ENCODE measurements around the gene NAA20.

The NAA20 gene

GRCh38 chr20:20052074-20052970 is 35.2 kb downstream of the NAA20 start, which contains the start of the genes CFAP61 and CRNKL1:
Gene CFAP61 (plus strand): TSS chr20:20052532. CDS start chr20:20056654, 4,122 bp downstream.
Gene CRNKL1 (minus strand): TSS chr20:20052466. CDS start chr20:20052342, 124 bp downstream.
- DNase-seq = peak; percentile 95 to 99 (median 98)
- intact Hi-C loops (cut with DNase I) = no loop called here

DNA sequence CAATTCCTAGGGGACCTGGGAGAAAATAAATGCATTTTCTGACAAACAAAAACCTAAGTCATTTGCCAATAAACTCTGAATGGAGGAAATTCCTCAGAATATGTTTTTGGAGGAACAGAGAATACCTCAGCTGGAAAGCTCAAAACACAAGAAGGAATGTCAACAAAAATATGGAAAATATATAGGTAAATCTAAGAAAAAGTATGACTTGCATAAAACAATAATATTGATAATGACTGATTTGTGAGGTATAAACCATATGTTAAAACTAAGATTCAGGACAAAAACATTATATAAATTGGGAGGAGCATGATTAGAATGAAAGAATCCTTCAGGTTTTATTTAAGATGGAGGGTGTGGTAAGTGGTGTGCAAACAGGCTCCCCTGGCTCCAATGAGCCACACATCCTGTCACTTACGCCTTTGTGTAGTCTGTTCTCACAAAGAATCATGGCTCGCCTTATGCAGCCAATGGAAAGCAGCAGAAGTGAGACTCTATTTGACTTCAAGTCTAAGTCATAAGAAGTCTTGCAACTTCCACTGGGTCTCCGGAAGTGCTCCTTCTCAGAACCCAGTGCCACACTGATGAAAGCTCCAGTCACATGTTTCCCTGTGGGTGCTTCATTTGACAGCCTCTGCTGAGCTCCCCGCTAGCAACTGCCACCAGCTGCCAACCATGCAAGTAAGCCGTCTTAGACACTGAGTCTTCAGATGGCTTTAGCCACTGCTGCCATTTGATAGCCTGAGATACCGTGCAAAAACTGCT is 43.3 kb downstream of the NAA20 start:
- no peak for DNase-seq
- intact Hi-C loops (cut with DNase I) = no loop called here

- intact Hi-C loops (cut with DNase I) = no loop called here
- DNase-seq = no peak
These were observed 47.0 kb downstream of the NAA20 start for GRCh38 chr20:20063941-20064702.

- intact Hi-C loops (cut with DNase I) = no loop called here
- DNase-seq = no peak
These were observed 48.2 kb downstream of the NAA20 start for GRCh38 chr20:20065361-20065760.

DNA sequence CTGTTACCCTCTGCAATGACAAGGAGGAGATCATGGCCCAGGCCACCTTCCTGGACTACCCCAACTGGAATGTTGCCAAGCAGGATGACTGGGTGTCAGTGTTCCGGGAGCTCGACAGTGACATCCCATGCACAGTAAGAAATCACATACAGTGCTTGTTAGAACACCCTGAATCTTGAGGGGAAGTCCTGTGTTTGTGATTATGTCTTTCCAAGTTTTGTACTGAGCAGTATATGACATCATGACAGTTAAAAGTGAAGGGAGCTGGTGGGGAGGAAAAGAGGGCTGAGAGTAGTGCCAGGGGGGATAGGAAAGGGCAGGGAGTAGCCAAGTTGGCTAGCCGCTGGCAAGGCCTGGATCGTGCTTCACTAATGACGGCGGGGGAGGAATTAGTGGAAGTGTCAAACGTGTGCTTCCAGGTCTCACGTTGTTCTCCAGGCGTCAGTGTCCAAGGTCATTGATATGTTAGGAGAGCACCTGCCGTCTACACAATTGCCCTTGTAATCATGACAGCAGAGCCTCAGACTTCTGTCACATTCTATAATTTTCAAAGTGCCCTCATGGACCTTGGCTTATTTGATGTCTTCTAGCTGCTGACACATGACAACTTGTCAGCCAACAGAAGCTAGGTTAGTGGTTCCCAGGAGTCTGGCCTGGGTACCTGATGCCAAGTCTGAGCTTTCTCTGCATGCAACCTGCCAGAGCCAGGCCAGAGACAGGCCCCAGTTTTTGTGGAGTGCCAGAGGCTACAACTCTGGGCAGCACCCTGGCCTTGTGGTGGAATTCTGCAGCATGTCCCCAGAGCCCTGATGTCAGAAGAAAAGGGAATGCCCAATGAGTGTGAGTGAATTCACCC is 53.9 kb downstream of the NAA20 start:
- DNase-seq = no peak
- intact Hi-C loops (cut with DNase I) = no loop called here

DNA sequence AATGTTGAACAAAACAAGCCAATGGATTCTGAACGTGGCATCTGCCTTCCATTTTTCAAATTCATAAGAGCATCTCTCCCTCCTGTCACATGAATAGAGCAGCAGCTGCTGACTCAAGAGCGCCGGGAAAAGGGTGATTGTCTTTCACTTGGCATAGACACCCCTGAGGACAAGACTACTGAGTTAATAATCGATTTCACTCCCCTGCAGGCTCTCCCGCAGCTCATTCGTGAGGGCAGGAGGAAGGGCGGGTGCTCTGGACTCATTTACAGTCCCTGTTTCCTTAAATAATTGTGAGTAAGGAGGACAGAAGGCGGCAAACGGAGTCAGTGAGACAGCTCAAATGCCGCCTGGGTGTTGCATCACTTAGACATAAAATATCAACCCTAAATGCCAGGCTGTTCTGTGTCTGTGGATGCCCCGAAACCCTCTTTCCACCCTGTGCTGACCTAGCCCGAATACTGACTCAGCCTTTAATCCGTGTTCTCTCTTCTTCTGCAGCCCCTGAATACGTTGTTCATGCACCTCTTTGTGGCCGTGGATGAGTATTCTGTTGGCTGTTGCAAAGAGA is 56.7 kb downstream of the NAA20 start:
- intact Hi-C loops (cut with DNase I) = no loop called here
- peak in 12 of 42 donors; percentile 4 to 63 (median 17) for DNase-seq

DNA sequence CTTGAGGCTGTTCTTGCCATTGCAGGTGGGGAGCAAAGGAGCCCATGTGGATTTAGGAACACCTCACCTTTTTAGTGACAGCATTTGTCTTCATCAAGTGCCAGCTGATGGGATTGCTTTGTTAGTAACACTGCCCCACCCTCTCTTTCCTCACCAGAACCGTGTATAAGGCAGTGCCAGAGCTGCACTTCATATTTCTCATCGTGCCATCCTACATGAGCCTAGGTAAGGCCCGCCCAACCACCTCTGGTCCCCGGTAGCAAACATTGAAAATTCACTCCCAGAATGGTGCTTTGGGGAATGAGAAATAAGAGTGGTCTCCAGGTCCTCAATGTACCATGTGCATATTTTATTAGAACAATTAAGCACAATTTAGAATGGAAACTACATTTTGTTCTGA is 57.9 kb downstream of the NAA20 start:
- intact Hi-C loops (cut with DNase I) = no loop called here
- DNase-seq = no peak

DNA sequence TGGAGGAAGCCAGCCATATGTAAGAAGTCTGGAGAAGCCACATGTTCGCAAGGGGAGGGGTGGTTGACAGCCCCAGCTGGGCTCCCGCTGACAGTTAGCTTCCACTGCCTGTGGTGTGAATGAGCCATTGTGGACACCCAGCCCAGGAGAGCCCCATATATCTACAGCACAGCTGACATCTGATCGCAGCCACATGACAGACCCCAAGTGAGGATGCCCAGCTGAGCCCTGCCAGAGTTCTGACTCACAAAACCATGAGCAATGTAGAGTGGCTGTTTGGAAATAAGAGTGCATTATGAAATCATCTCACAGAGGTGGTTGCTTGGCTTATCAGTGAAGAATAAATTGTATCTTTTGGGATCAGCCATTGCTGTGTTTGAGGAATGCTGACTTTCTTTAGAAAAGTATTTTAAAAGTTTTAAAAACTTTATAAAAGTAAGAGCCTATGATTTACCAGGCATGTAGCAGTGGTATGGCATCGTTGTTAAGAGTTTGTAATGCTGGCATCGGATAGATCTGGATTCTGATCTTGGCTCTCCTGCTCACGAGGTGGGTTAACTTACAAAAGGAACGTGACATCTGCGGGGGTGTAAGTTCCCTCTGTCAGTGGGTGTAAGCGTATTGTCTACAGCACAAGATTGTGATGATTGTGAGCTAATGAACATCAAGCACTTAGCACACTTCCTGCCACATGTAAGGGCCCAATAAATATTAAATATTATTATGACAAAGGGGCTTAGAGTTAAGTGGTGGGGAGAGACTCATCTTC is 59.3 kb downstream of the NAA20 start:
- peak; percentile 59 to 95 (median 86) for DNase-seq
- intact Hi-C loops (cut with DNase I) = no loop called here

- intact Hi-C loops (cut with DNase I) = no loop called here
- no peak for DNase-seq
These were observed 60.9 kb downstream of the NAA20 start for GRCh38 chr20:20078041-20078440.

DNA sequence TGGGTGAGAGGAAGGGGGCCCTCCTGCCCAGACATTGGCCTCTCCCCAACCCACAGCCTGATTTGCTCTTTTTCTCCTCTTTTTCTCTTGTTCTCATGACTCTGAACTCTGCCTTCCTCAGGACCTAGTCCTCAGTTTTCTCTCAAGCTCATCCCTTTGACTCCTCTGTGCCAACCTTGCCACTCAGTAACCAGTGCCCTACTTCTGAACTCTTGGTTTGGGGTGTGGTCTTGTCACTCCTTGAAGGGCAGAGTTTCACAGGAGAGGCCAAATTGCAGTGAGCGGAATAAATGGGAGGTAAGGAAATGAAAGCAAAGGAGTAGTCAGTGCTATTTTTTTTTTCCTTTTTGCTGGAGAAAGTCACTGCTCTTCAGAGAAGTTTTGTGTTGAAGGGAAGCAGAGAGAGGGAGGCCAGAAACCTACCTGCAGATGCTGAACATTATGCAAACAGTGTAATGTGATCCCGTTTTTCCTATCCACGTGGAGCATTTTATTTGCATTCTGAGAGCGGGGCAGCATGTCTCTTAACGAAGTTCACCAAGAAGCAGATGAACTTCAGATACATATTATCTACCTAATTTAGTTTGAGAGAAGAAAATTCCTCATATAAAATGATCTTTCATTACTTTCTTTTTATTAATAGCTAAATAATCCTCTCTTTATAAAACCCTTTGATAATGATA is 62.1 kb downstream of the NAA20 start:
- no peak for DNase-seq
- intact Hi-C loops (cut with DNase I) = no loop called here

All from head of caudate nucleus (tissue), 42 donors.